IPS-15b (cell line): Measurements from ENCODE around the gene NT5E.

Experiments used
- H3K27me3 ChIP-seq: one replicate; pipeline ENCODE4 v1.6.1; 2013; ENCODE audit warnings: low read length; ENCODE audit not compliant: control insufficient read depth, insufficient read depth
- H3K36me3 ChIP-seq: one replicate; pipeline ENCODE4 v1.6.1; 2013; ENCODE audit warnings: low read length; ENCODE audit not compliant: control insufficient read depth, insufficient read depth
- H3K4me1 ChIP-seq: one replicate; pipeline ENCODE4 v1.6.1; 2013; ENCODE audit warnings: mild to moderate bottlenecking, low read length; ENCODE audit not compliant: control insufficient read depth, insufficient read depth
- H3K4me3 ChIP-seq: one replicate; pipeline ENCODE4 v1.5.1; 2013; ENCODE audit warnings: low read depth, low read length
- H3K9ac ChIP-seq: one replicate; pipeline ENCODE4 v1.6.1; 2013; ENCODE audit warnings: low read depth, mild to moderate bottlenecking, low read length
- H3K9me3 ChIP-seq: one replicate; pipeline ENCODE4 v1.6.1; 2013; ENCODE audit warnings: mild to moderate bottlenecking, low read length; ENCODE audit not compliant: control insufficient read depth, insufficient read depth

Gene NT5E

GRCh38 chr6:85463621-85464259 is 13.9 kb downstream of the NT5E start:
- no peaks in the 10 kb centered on the region for H3K27me3 ChIP-seq
- H3K9ac ChIP-seq, result no peak overlapping the region
- no peaks in the 10 kb centered on the region for H3K9me3 ChIP-seq
- H3K4me3 ChIP-seq, result no peak overlapping the region
- no peaks in the 10 kb centered on the region for H3K36me3 ChIP-seq
- no peaks in the 10 kb centered on the region for H3K4me1 ChIP-seq

DNA sequence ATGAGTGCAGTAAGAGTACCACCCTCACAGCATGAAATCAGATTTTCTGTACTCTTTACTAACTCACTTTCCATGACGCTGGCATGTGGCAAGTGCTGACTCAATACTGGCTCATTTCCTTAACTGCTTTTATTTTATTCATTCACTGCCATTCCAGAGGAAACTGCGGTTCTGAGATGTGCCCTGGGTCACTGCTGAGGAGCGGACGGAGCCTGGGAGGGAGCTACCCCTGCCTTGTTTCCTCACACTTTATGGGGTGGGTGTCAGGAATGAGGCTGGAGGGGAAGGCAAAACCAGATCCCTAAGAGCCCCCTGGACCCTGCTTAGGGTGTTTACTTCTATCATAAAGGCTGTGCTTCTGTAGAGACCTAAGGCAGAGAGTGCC is 14.4 kb downstream of the NT5E start:
- no peak overlapping the region for H3K4me3 ChIP-seq
- no peaks in the 10 kb centered on the region for H3K9me3 ChIP-seq
- no peaks in the 10 kb centered on the region for H3K36me3 ChIP-seq
- H3K9ac ChIP-seq, result no peak overlapping the region
- no peaks in the 10 kb centered on the region for H3K27me3 ChIP-seq
- no peaks in the 10 kb centered on the region for H3K4me1 ChIP-seq

DNA sequence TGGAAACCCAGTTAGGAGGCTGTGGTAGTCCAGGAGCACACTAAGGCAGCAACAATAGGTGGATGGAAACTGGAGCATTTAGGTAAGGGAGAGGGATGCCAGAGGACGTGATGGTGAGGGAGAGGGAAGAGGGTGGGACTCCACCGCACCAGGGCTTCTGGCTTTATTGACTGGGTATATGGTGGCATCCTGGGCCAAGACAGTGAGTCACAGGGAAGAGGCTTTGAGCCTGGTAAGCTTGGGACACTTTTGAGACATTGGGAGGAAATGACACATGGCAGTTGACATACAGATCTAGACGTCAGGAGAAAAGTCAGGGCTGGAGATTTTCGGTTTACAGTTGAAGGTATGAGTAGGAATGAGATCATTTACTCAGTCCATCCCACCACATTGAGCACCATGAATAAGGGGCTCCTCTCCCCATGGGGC is 14.9 kb downstream of the NT5E start:
- Histone ChIP-seq H3K9me3 (no peaks in the 10 kb centered on the region), H3K36me3 (no peaks in the 10 kb centered on the region), H3K9ac (no peak overlapping the region), H3K4me3 (no peak overlapping the region), H3K4me1 (no peaks in the 10 kb centered on the region), H3K27me3 (no peaks in the 10 kb centered on the region)

- Histone ChIP-seq H3K36me3 (no peaks in the 10 kb centered on the region), H3K4me3 (no peak overlapping the region), H3K27me3 (no peaks in the 10 kb centered on the region), H3K9me3 (no peaks in the 10 kb centered on the region), H3K4me1 (no peaks in the 10 kb centered on the region), H3K9ac (no peak overlapping the region)
These were observed 15.9 kb downstream of the NT5E start for GRCh38 chr6:85465762-85466161.

DNA sequence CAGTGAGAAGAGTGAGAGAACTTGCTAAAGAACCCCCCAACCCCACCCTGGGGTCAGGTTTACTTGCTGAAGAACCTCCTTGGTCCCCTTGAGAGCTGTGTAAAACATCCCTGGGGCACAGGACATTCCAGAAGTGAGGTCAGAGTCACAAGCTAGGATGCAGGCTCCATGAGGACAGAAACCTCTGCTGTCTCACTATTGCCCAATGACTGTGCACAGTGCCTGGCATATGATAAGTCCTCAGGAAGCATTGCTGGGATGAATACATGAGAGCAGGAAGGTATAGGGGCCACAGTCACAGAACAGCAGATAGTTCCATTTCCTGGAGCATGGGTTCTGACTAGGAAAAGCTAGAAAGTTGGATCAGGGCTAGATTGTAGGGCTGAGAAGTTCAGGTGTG is 18.4 kb downstream of the NT5E start:
- Histone ChIP-seq H3K9ac (no peak overlapping the region), H3K9me3 (no peaks in the 10 kb centered on the region), H3K27me3 (no peaks in the 10 kb centered on the region), H3K4me3 (no peak overlapping the region), H3K4me1 (no peaks in the 10 kb centered on the region), H3K36me3 (no peaks in the 10 kb centered on the region)

GRCh38 chr6:85469276-85470022 is 19.6 kb downstream of the NT5E start:
- H3K9me3 ChIP-seq, result no peaks in the 10 kb centered on the region
- H3K9ac ChIP-seq, result no peak overlapping the region
- H3K4me1 ChIP-seq, result no peaks in the 10 kb centered on the region
- no peak overlapping the region for H3K4me3 ChIP-seq
- no peaks in the 10 kb centered on the region for H3K36me3 ChIP-seq
- H3K27me3 ChIP-seq, result no peaks in the 10 kb centered on the region

GRCh38 chr6:85470023-85470410 is 20.1 kb downstream of the NT5E start:
- Histone ChIP-seq H3K9me3 (no peaks in the 10 kb centered on the region), H3K4me1 (no peaks in the 10 kb centered on the region), H3K27me3 (no peaks in the 10 kb centered on the region), H3K36me3 (no peaks in the 10 kb centered on the region), H3K9ac (no peak overlapping the region), H3K4me3 (no peak overlapping the region)

- H3K4me3 ChIP-seq, result no peak overlapping the region
- H3K36me3 ChIP-seq, result no peaks in the 10 kb centered on the region
- H3K9me3 ChIP-seq, result no peaks in the 10 kb centered on the region
These were observed 22.9 kb downstream of the NT5E start for GRCh38 chr6:85472744-85473143.

GRCh38 chr6:85473748-85474147 is 23.9 kb downstream of the NT5E start:
- Histone ChIP-seq H3K4me3 (no peak overlapping the region), H3K36me3 (no peaks in the 10 kb centered on the region), H3K27me3 (no peaks in the 10 kb centered on the region), H3K4me1 (peaks cover 3% of the 10 kb centered on the region), H3K9ac (no peak overlapping the region), H3K9me3 (no peaks in the 10 kb centered on the region)

More at GRCh38 chr6:85472744-85473143, 22.9 kb downstream of the NT5E start:
- H3K4me1 ChIP-seq, result peaks cover 3% of the 10 kb centered on the region
- no peaks in the 10 kb centered on the region for H3K27me3 ChIP-seq
- H3K9ac ChIP-seq, result no peak overlapping the region

DNA sequence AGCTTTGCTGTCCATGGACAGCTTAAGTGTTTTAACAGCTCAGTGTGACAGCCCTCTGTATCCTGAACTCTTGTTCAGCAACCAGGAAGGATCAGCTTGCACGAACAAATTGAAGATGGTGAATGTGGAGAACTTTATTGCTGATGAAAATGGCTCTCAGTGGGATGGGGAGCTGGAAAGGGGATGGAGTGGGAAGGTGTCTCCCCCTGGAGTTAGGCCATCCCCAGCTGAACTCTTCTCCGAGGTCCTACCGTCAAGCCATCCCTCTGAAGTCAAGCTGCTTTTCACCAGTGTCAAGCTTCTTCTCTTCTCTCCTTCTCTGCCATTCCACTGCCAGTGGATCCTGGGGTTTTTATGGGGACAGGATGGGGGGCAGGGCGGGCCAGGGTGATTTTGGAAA is 26.6 kb downstream of the NT5E start:
- H3K36me3 ChIP-seq, result no peaks in the 10 kb centered on the region
- no peaks in the 10 kb centered on the region for H3K27me3 ChIP-seq
- H3K4me3 ChIP-seq, result no peak overlapping the region
- no peaks in the 10 kb centered on the region for H3K9me3 ChIP-seq
- H3K4me1 ChIP-seq, result peaks cover 3% of the 10 kb centered on the region
- H3K9ac ChIP-seq, result no peak overlapping the region

GRCh38 chr6:85479208-85479607 is 29.3 kb downstream of the NT5E start:
- Histone ChIP-seq H3K9me3 (no peaks in the 10 kb centered on the region), H3K4me1 (peaks cover 3% of the 10 kb centered on the region), H3K36me3 (no peaks in the 10 kb centered on the region)

DNA sequence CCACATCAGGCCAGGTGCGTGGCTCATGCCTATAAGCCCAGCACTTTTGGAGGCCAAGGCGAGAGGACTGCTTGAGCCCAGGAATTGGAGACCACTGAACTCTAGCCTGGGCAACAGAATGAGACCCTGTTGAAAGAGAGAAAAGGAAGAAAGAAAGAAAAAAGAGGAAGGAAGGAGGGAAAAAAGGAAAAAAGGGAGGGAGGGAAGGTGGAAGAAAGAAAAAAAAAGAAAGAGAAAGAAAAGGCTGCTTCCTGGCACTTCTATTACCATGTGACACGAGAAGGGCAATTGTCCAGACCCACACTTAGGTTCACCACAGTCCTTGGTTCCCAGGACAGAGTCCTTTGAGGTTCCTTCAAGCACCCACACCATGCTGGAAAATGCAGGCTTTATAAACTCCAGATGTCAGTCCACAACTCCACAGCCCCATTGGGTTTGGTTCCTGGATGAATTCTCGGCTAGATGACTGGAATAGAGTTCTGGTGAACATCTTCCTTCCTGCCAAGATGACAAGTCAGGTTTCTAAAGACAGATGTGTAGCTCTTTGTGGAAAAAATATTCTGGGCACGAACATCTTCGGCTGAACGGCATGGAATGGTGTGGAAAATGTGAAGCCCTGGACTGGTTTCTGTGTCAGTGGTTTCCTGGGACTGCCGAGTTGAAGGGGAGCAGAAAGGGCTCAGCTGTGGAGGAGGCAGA is 32.5 kb downstream of the NT5E start:
- H3K4me3 ChIP-seq, result no peak overlapping the region
- no peaks in the 10 kb centered on the region for H3K27me3 ChIP-seq
- H3K36me3 ChIP-seq, result no peaks in the 10 kb centered on the region
- H3K9me3 ChIP-seq, result no peaks in the 10 kb centered on the region
- H3K4me1 ChIP-seq, result no peaks in the 10 kb centered on the region
- no peak overlapping the region for H3K9ac ChIP-seq

More at GRCh38 chr6:85479208-85479607, 29.3 kb downstream of the NT5E start:
- no peaks in the 10 kb centered on the region for H3K27me3 ChIP-seq
- H3K9ac ChIP-seq, result no peak overlapping the region
- H3K4me3 ChIP-seq, result no peak overlapping the region
